ENCODE results near the gene MED16. TPM values are rescaled to one million over a fixed set of nuclear protein-coding genes. Genes with fewer than 3 reads are reported as not detected.

The MED16 gene
- total and polyA plus RNA-seq, 8 donors = 23.0 to 147 (median 35.5) TPM

DNA sequence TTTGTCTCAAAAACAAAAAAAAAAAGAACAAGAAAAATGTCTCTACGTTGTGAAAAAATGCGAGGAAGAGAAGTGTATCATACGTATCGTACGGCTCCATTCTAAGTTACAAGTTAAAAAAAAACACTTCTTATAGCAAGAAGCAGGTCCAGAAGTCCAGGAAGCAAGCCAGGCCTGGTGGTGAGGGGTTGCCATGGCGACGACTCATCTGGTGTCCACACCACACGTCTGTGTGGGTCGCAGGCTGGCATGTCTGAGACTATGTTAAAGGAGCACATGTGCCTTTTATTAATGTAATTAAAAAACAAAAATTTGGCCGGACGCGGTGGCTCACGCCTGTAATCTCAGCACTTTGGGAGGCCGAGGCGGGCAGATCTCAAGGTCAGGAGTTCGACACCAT is 5.9 kb downstream of the MED16 start:
- Histone ChIP-seq H3K27ac (no peak overlapping the region), H3K27me3 (no peaks in the 10 kb centered on the region), H3K36me3 (peaks cover 4 to 38% (median 6%) of the 10 kb centered on the region in 3 donors), H3K4me3 (no peak overlapping the region), H3K9me3 (no peaks in the 10 kb centered on the region), H3K4me1 (peaks cover 0 to 4% (median 0%) of the 10 kb centered on the region in 3 donors)
- intact Hi-C loops (cut with DNase I) = no loop called here
- no peak for FAIRE-seq
- no peak for ATAC-seq
- TF ChIP-seq, protein P1, sequence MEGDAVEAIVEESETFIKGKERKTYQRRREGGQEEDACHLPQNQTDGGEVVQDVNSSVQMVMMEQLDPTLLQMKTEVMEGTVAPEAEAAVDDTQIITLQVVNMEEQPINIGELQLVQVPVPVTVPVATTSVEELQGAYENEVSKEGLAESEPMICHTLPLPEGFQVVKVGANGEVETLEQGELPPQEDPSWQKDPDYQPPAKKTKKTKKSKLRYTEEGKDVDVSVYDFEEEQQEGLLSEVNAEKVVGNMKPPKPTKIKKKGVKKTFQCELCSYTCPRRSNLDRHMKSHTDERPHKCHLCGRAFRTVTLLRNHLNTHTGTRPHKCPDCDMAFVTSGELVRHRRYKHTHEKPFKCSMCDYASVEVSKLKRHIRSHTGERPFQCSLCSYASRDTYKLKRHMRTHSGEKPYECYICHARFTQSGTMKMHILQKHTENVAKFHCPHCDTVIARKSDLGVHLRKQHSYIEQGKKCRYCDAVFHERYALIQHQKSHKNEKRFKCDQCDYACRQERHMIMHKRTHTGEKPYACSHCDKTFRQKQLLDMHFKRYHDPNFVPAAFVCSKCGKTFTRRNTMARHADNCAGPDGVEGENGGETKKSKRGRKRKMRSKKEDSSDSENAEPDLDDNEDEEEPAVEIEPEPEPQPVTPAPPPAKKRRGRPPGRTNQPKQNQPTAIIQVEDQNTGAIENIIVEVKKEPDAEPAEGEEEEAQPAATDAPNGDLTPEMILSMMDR (IDR thresholded peaks at IDR 0.05) = no peak
- no peak for DNase-seq
- WGBS, 2 donors = 85 to 89% methylated on average over 16 of the region's 16 CpGs

DNA sequence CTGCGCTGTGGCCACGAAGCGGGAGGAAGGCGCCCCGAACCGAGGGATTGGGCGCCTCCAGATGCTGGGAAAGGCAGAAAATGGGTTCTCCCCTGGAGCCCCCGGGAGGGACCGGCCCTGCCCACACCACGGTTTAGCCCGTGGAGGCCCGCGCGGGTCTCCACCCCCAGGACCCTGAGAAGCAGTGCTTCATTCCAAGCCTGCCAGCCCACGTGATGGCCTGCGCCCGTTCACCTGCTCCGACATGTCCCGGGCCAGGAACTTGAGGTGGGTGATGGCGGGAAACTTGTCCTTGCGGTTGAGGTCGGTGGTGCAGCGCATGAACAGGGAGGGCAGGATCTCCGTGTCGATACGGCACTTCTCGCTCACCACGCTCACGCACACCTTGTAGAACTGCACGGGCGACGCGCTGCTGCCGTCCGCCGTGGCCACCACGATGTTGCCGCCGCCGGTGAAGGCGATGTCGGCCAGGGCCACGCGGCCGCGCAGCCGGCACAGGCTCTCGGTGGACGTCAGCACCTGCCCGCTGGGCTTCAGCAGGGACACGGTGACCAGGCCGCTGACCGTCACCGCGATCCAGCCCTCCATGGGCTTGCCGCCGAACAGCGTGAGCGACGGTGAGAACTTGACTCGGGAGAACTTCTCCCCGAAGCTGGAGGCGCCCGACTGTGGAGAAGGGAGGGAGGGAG is 7.3 kb downstream of the MED16 start:
- no peak for ATAC-seq
- FAIRE-seq = no peak
- TF ChIP-seq, protein P1 (IDR thresholded peaks at IDR 0.05) = no peak
- no peaks in the 10 kb centered on the region for H3K4me1 ChIP-seq
- no peaks in the 10 kb centered on the region for H3K9me3 ChIP-seq
- peak in 2 of 6 donors; percentile 53 to 54 for DNase-seq
- 96 to 97% methylated on average over 55 to 64 of the region's 64 CpGs for WGBS, 2 donors
- no peak overlapping the region for H3K27ac ChIP-seq
- no peaks in the 10 kb centered on the region for H3K27me3 ChIP-seq
- no peak overlapping the region for H3K4me3 ChIP-seq
- intact Hi-C loops (cut with DNase I) = no loop called here
- peaks cover 4 to 52% (median 12%) of the 10 kb centered on the region in 3 donors for H3K36me3 ChIP-seq

DNA sequence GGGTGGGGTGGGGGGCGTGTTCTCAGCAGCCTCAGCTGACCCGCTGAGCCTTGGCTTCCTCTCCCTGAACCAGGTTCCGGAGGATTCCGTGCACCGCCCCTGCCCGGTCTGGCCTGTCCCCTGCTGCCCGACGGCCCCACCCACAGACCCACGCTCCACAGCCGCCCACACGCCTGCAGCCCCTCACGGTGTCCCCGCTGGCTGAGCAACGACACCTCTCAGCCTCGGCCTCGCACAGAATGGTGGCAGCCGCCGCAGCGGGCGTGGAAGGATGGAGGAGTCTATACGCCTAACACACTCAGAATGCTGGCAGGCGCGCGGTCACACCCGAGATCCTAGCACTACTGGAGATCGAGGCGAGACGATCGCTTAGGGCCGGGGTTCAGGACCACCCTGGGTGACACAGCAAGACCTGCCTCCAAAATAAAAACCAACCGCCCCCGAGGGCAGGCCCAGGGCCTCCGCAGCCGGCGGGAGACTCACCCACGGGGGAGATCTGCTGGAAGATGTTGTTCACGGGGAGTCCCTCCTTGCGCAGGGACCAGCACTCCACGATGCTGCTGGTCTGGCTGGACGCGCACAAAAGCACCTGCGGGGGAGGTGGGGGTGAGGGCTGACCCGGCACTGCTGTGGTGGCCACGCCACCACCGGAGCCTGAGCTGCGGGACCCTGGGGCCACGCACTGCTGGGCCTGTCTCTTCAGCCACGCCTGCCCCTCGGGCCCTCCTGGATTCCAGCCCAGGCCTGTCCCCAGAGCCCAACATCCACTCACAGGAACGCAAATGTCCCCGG is 8.4 kb downstream of the MED16 start:
- DNase-seq = no peak
- H3K36me3 ChIP-seq = peaks cover 2 to 57% (median 12%) of the 10 kb centered on the region in 3 donors
- H3K4me3 ChIP-seq = no peak overlapping the region
- 94 to 95% methylated on average over 47 to 51 of the region's 51 CpGs for WGBS, 2 donors
- H3K27ac ChIP-seq = no peak overlapping the region
- no peak for FAIRE-seq
- intact Hi-C loops (cut with DNase I) = no loop called here
- ATAC-seq = no peak
- H3K4me1 ChIP-seq = no peaks in the 10 kb centered on the region
- no peaks in the 10 kb centered on the region for H3K9me3 ChIP-seq
- TF ChIP-seq, protein P1 (IDR thresholded peaks at IDR 0.05) = no peak
- no peaks in the 10 kb centered on the region for H3K27me3 ChIP-seq

DNA sequence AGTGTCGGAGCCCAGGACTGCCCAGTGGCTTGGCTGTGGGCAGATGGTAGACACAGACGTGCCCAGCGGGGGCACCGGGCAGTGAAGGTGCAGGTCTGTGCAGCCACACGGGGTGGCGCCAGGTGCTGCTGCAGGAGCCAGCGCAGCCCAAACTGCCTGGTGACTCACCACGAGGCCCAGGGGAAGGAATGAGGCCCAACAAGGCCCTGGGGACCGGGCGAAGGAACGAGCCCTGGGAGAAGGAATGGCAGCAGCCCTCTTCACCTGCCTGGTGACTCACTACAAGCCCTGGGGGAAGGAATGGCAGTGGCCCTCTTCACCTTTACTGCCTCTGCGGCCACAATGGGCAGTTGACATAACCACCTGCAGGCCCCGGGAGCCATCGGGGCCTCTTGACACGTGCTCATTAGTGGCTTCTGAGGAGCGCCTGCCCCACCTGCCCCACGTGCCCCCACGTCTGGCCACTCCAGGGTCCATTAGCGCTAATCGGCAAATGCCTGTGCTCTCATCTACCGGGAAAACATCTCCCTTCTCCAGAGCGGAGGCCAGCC is 9.3 kb downstream of the MED16 start:
- 94 to 96% methylated on average over 22 of the region's 22 CpGs for WGBS, 2 donors
- H3K27me3 ChIP-seq = no peaks in the 10 kb centered on the region
- peaks cover 0 to 56% (median 12%) of the 10 kb centered on the region in 3 donors for H3K36me3 ChIP-seq
- ATAC-seq = peak; percentile 17 to 38 (median 27)
- TF ChIP-seq, protein P1 (IDR thresholded peaks at IDR 0.05) = no peak
- FAIRE-seq = no peak
- no peaks in the 10 kb centered on the region for H3K4me1 ChIP-seq
- H3K27ac ChIP-seq = no peak overlapping the region
- no peak overlapping the region for H3K4me3 ChIP-seq
- DNase-seq = peak in 2 of 6 donors; percentile 59 to 63
- no peaks in the 10 kb centered on the region for H3K9me3 ChIP-seq
- intact Hi-C loops (cut with DNase I) = no loop called here

Data from pancreas (tissue), 10 donors.